SK-N-SH (cell line): Measurements from ENCODE around the gene UTP14C. TPM values are rescaled to one million over a fixed set of nuclear protein-coding genes. Genes with fewer than 3 reads are reported as not detected.

ENCODE experiments used
- CTCF ChIA-PET: fragments of 300-600, 350-600 bp; formaldehyde crosslinking; extraction: SDS; loops from one replicate; lab custom pipeline; 2021; lab: Yijun Ruan, JAX
- POLR2A ChIA-PET: fragments of 350-600 bp; sonication (Branson Sonifier 250); formaldehyde crosslinking; extraction: SDS; loops from one replicate; lab custom pipeline; 2020; ENCODE audit warnings: antibody characterized with exemption, inconsistent platforms; lab: Yijun Ruan, JAX
- DNase-seq: peaks from one replicate; pipeline ENCODE4 v3.0.0; 2012
- H2AFZ ChIP-seq: fragments of 200-600 bp; sonication (generic); 2 replicates; pipeline ENCODE4 v1.8.1; 2016; ENCODE audit warnings: antibody characterized with exemption, mild to moderate bottlenecking, low read depth
- H3F3A ChIP-seq: fragments of 200-600 bp; sonication (generic); replicated peaks from 2 replicates; pipeline ENCODE3; 2016; ENCODE audit warnings: antibody characterized with exemption, mild to moderate bottlenecking; ENCODE audit not compliant: insufficient read depth
- H3K27ac ChIP-seq, 2 experiments: fragments of 200-500 bp in 1 of 2; fragments of 200-600 bp in 1 of 2; sonication (Bioruptor generic) in 1 of 2; sonication (generic), shearing (Covaris generic) in 1 of 2; 2 replicates each; pipeline versions ENCODE4 v1.5.1 to v1.6.1; 2014 to 2016; ENCODE audit warnings: low read depth in 2 of 2, inconsistent platforms in 1 of 2, low read length in 1 of 2, mild to moderate bottlenecking in 1 of 2, mixed read lengths in 1 of 2
- H3K27me3 ChIP-seq: fragments of 200-600 bp; sonication (generic), shearing (Covaris generic); 2 replicates; pipeline ENCODE4 v1.6.1; 2016; ENCODE audit warnings: mixed run types; ENCODE audit not compliant: insufficient read depth
- H3K36me3 ChIP-seq, 2 experiments: fragments of 200-500 bp in 1 of 2; fragments of 200-600 bp in 1 of 2; sonication (Bioruptor generic) in 1 of 2; sonication (generic) in 1 of 2; replicated peaks in 1 of 2; 2 replicates each; pipeline versions ENCODE3 to v1.5.1; 2014 to 2016; ENCODE audit warnings: low read length in 1 of 2, mild to moderate bottlenecking in 1 of 2; ENCODE audit not compliant: insufficient read depth in 2 of 2, control insufficient read depth in 1 of 2
- H3K4me1 ChIP-seq, 2 experiments: fragments of 200-500 bp in 1 of 2; fragments of 200-600 bp in 1 of 2; sonication (Bioruptor generic) in 1 of 2; sonication (generic), shearing (Covaris generic) in 1 of 2; 2 replicates each; pipeline versions ENCODE4 v1.5.1 to v1.6.1; 2014 to 2016; ENCODE audit warnings: low read depth in 1 of 2, low read length in 1 of 2, mixed run types in 1 of 2; ENCODE audit not compliant: insufficient read depth in 2 of 2, control insufficient read depth in 1 of 2
- H3K4me2 ChIP-seq: fragments of 200-600 bp; sonication (generic), shearing (Covaris generic); 2 replicates; pipeline ENCODE4 v1.6.1; 2017; ENCODE audit warnings: mixed run types
- H3K4me3 ChIP-seq, 2 experiments: fragments of 200-500 bp in 1 of 2; fragments of 200-600 bp in 1 of 2; sonication (Bioruptor generic) in 1 of 2; sonication (generic), shearing (Covaris generic) in 1 of 2; 2 replicates each; pipeline versions ENCODE4 v1.5.1 to v1.8.1; 2014 to 2016; ENCODE audit warnings: low read depth in 2 of 2, inconsistent platforms in 1 of 2, low read length in 1 of 2, mild to moderate bottlenecking in 1 of 2, mixed read lengths in 1 of 2, moderate library complexity in 1 of 2
- H3K79me2 ChIP-seq: fragments of 200-600 bp; sonication (generic); 2 replicates; pipeline ENCODE4 v1.8.1; 2017; ENCODE audit warnings: mild to moderate bottlenecking; ENCODE audit not compliant: insufficient read depth
- H3K9ac ChIP-seq: fragments of 200-600 bp; sonication (generic); 2 replicates; pipeline ENCODE4 v1.6.1; 2017; ENCODE audit warnings: mixed run types
- H3K9me2 ChIP-seq: fragments of 200-600 bp; sonication (generic); 2 replicates; pipeline ENCODE4 v1.6.1; 2017; ENCODE audit warnings: mixed run types
- H3K9me3 ChIP-seq: fragments of 200-600 bp; sonication (generic); 2 replicates; pipeline ENCODE4 v1.6.1; 2017; ENCODE audit warnings: mixed run types, mild to moderate bottlenecking, moderate library complexity
- H4K20me1 ChIP-seq: fragments of 200-600 bp; sonication (generic); 2 replicates; pipeline ENCODE4 v1.6.1; 2017; ENCODE audit warnings: mild to moderate bottlenecking, mixed run types; ENCODE audit not compliant: insufficient read depth
- CHD2 ChIP-seq: fragments of 150-350 bp; IDR thresholded peaks from 2 replicates; pipeline ENCODE4 v1.6.1; 2018; ENCODE audit warnings: low read length; ENCODE audit not compliant: partially characterized antibody
- ELF1 ChIP-seq: IDR thresholded peaks from 2 replicates; pipeline ENCODE4 v1.4.0; 2012
- EP300 ChIP-seq, 2 experiments: IDR thresholded peaks; 2 replicates each; pipeline versions ENCODE4 v1.4.0 to v1.6.1; 2012; ENCODE audit warnings: borderline replicate concordance in 1 of 2, low read depth in 1 of 2, low read length in 1 of 2
- FOSL2 ChIP-seq: IDR thresholded peaks from 2 replicates; pipeline ENCODE4 v1.4.0; 2012; ENCODE audit warnings: low read depth, mild to moderate bottlenecking, moderate library complexity, borderline replicate concordance
- GATA2 ChIP-seq: sonication (generic); formaldehyde crosslinking; IDR thresholded peaks from 2 replicates; pipeline ENCODE4 v1.5.0; 2020; ENCODE audit warnings: mild to moderate bottlenecking, missing genetic modification reagents
- JUND ChIP-seq: IDR thresholded peaks from 2 replicates; pipeline ENCODE4 v1.4.0; 2012
- MXI1 ChIP-seq: IDR thresholded peaks from 2 replicates; pipeline ENCODE4 v1.6.1; 2012; ENCODE audit warnings: mild to moderate bottlenecking, low read depth, low read length, improper control_type of control experiment
- NRF1 ChIP-seq: IDR thresholded peaks from 2 replicates; pipeline ENCODE4 v1.6.1; 2012; ENCODE audit warnings: low read depth, mild to moderate bottlenecking, low read length
- POLR2AphosphoS5 ChIP-seq: IDR thresholded peaks from 2 replicates; pipeline ENCODE4 v1.6.1; 2012; ENCODE audit warnings: low read depth, low read length
- RCOR1 ChIP-seq: fragments of 150-350 bp; IDR thresholded peaks from 2 replicates; pipeline ENCODE4 v1.6.1; 2017; ENCODE audit warnings: antibody characterized with exemption, low read length
- SIN3A ChIP-seq: IDR thresholded peaks from 2 replicates; pipeline ENCODE4 v1.6.1; 2012; ENCODE audit warnings: low read depth, mild to moderate bottlenecking, low read length, moderate library complexity, borderline replicate concordance
- WGBS: methylation state at CpG from one replicate; pipeline ENCODE4 v1.1.6; 2017; ENCODE audit warnings: low lambda C conversion rate; 5-methylcytosine and 5-hydroxymethylcytosine counted together
- polyA plus RNA-seq, 3 experiments: library from polyadenylated mRNA; depleted of rRNA; stranded (reverse); fragments of >200 nt; gene quantifications; 2 replicates each; pipeline ENCODE4 v1.2.3, GENCODE V29; 2012
- TF ChIP-seq, protein P1 (sequence below): IDR thresholded peaks from 2 replicates; pipeline ENCODE4 v1.6.1; 2012; ENCODE audit warnings: mild to moderate bottlenecking, low read depth, low read length, moderate library complexity
- TF ChIP-seq, protein P2 (sequence below): fragments of 200-600 bp; sonication (generic); IDR thresholded peaks from 2 replicates; pipeline ENCODE4 v1.6.1; 2017; ENCODE audit warnings: antibody characterized with exemption, mild to moderate bottlenecking, moderate library complexity
- TF ChIP-seq, protein P3 (sequence below): IDR thresholded peaks from 2 replicates; pipeline ENCODE4 v1.4.0; 2012; ENCODE audit warnings: low read depth, borderline replicate concordance
- TF ChIP-seq, protein P4 (sequence below): IDR thresholded peaks from 2 replicates; pipeline ENCODE4 v1.4.0; 2012; ENCODE audit warnings: low read depth

UTP14C gene
- polyA plus RNA-seq, 1 of the 3 experiments (the other 2 are of a cell fraction) = 5.1 TPM

DNA sequence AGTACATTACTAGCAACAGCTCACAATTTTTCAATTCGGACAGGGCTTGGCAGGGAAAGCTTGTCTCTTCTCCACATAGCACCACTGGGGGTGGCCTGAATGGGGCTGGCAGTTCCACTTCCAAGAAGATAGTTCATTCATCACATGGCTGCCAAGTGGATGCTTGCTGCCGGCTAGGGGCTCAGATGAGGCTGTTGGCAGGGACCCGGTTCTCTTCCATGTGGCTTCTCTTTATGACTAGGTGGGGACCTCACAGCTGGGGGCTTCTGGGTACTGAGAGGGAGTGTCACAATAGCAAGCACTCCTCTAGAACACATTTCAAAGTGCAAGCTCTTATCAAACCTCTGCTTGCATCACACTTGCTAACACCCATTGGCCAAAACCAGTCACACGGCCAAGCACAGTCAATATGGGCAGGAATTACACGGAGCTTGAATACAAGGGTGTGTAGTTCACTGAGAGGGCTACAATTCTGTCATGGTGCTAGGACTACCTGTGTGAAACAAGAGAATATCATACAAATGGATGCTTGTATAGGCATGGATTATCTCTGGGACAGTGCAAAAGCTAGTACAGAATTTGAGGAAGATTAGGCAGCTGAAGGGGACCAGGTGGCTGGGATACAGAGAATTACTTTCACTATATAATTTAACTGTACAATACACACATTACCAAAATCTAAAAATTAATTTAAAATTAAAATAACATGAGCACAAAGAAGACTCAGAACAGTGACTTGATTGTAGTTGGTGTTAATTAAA is 45.5 kb upstream of the UTP14C start:
- no peak for DNase-seq
- no peaks in the 10 kb centered on the region for H3K9me2 ChIP-seq
- H3K79me2 ChIP-seq = no peaks in the 10 kb centered on the region
- no peaks in the 10 kb centered on the region for H3K9me3 ChIP-seq
- no peaks in the 10 kb centered on the region for H3K27me3 ChIP-seq
- H3K27ac ChIP-seq = no peak overlapping the region
- H2AFZ ChIP-seq = no peak overlapping the region
- no peak overlapping the region for H3K4me2 ChIP-seq
- CTCF ChIA-PET = interaction anchor here (1.2 kb wide), 2 partner anchors 21 to 22 kb away, joined by 3 read pairs; no protein-coding TSS in a partner anchor
- peaks cover 5 to 7% of the 10 kb centered on the region in 2 experiments; a peak in 2 of 4 replicates for H3K4me1 ChIP-seq
- H3K36me3 ChIP-seq = no peaks in the 10 kb centered on the region
- no peaks in the 10 kb centered on the region for H3F3A ChIP-seq
- POLR2A ChIA-PET = no interaction called here
- H4K20me1 ChIP-seq = no peaks in the 10 kb centered on the region
- no peak overlapping the region for H3K4me3 ChIP-seq
- TF ChIP-seq, protein P1, sequence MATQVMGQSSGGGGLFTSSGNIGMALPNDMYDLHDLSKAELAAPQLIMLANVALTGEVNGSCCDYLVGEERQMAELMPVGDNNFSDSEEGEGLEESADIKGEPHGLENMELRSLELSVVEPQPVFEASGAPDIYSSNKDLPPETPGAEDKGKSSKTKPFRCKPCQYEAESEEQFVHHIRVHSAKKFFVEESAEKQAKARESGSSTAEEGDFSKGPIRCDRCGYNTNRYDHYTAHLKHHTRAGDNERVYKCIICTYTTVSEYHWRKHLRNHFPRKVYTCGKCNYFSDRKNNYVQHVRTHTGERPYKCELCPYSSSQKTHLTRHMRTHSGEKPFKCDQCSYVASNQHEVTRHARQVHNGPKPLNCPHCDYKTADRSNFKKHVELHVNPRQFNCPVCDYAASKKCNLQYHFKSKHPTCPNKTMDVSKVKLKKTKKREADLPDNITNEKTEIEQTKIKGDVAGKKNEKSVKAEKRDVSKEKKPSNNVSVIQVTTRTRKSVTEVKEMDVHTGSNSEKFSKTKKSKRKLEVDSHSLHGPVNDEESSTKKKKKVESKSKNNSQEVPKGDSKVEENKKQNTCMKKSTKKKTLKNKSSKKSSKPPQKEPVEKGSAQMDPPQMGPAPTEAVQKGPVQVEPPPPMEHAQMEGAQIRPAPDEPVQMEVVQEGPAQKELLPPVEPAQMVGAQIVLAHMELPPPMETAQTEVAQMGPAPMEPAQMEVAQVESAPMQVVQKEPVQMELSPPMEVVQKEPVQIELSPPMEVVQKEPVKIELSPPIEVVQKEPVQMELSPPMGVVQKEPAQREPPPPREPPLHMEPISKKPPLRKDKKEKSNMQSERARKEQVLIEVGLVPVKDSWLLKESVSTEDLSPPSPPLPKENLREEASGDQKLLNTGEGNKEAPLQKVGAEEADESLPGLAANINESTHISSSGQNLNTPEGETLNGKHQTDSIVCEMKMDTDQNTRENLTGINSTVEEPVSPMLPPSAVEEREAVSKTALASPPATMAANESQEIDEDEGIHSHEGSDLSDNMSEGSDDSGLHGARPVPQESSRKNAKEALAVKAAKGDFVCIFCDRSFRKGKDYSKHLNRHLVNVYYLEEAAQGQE = no peak
- TF ChIP-seq, protein P2, sequence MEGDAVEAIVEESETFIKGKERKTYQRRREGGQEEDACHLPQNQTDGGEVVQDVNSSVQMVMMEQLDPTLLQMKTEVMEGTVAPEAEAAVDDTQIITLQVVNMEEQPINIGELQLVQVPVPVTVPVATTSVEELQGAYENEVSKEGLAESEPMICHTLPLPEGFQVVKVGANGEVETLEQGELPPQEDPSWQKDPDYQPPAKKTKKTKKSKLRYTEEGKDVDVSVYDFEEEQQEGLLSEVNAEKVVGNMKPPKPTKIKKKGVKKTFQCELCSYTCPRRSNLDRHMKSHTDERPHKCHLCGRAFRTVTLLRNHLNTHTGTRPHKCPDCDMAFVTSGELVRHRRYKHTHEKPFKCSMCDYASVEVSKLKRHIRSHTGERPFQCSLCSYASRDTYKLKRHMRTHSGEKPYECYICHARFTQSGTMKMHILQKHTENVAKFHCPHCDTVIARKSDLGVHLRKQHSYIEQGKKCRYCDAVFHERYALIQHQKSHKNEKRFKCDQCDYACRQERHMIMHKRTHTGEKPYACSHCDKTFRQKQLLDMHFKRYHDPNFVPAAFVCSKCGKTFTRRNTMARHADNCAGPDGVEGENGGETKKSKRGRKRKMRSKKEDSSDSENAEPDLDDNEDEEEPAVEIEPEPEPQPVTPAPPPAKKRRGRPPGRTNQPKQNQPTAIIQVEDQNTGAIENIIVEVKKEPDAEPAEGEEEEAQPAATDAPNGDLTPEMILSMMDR = no peak
- TF ChIP-seq, protein P3, sequence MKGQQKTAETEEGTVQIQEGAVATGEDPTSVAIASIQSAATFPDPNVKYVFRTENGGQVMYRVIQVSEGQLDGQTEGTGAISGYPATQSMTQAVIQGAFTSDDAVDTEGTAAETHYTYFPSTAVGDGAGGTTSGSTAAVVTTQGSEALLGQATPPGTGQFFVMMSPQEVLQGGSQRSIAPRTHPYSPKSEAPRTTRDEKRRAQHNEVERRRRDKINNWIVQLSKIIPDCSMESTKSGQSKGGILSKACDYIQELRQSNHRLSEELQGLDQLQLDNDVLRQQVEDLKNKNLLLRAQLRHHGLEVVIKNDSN = no peak
- TF ChIP-seq SIN3A = no peak
- TF ChIP-seq, protein P4, sequence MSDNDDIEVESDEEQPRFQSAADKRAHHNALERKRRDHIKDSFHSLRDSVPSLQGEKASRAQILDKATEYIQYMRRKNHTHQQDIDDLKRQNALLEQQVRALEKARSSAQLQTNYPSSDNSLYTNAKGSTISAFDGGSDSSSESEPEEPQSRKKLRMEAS = no peak
- no peak for TF ChIP-seq MXI1
- no peak for TF ChIP-seq POLR2AphosphoS5
- no peak for TF ChIP-seq GATA2 (CRISPR knock-in tag)
- no peak for TF ChIP-seq NRF1
- no peak for TF ChIP-seq RCOR1
- no peak for TF ChIP-seq JUND
- no peak for TF ChIP-seq FOSL2
- no peak for TF ChIP-seq ELF1
- TF ChIP-seq EP300 (IDR thresholded peaks at IDR 0.05; ENCODE audit: borderline replicate concordance in 1 of 2, low read depth in 1 of 2, low read length in 1 of 2) = no peak
- TF ChIP-seq CHD2 = no peak
- H3K9ac ChIP-seq = no peak overlapping the region
- WGBS = 67% methylated on average over 3 of the region's 5 CpGs
